Type B pancreatic cell (in vitro differentiated cells): ENCODE measurements around the gene PPARGC1A. TPM values are rescaled to one million over a fixed set of nuclear protein-coding genes. Genes with fewer than 3 reads are reported as not detected.

Experiments used
- DNase-seq: peaks from one replicate; pipeline ENCODE4 v3.0.0; 2021; ENCODE audit warnings: mixed read lengths; ENCODE audit not compliant: unreplicated experiment; ENCODE audit errors: extremely low spot score
- H3K27ac Mint-ChIP-seq: 2 replicates; pipeline ENCODE4 v1.8.0; 2021; ENCODE audit warnings: mild to moderate bottlenecking, mixed read lengths
- H3K27me3 Mint-ChIP-seq: 2 replicates; pipeline ENCODE4 v1.8.0; 2021; ENCODE audit warnings: mixed read lengths
- H3K36me3 Mint-ChIP-seq: 2 replicates; pipeline ENCODE4 v1.8.0; 2021; ENCODE audit warnings: mixed read lengths
- H3K4me1 Mint-ChIP-seq: one replicate; pipeline ENCODE4 v1.8.0; 2021; ENCODE audit warnings: mixed read lengths; ENCODE audit not compliant: unreplicated experiment
- H3K4me3 Mint-ChIP-seq: 2 replicates; pipeline ENCODE4 v1.8.0; 2021; ENCODE audit warnings: mild to moderate bottlenecking, mixed read lengths
- H3K9me3 Mint-ChIP-seq: 2 replicates; pipeline ENCODE4 v1.8.0; 2021; ENCODE audit warnings: mixed read lengths
- CTCF ChIP-seq: fragments of 200-600 bp; sonication (generic); conservative IDR thresholded peaks from 2 replicates; pipeline ENCODE4 v1.5.0; 2021; ENCODE audit warnings: antibody characterized with exemption, mild to moderate bottlenecking
- total RNA-seq: library from RNA; stranded (reverse); gene quantifications from 2 replicates; pipeline ENCODE4 v1.2.1, GENCODE V29; 2021; ENCODE audit warnings: low replicate concordance

Gene PPARGC1A
- total RNA-seq, 1 donor from 2014 or later, result 39.4 TPM

- H3K4me3 Mint-ChIP-seq, result no peak overlapping the region
- peaks cover 10% of the 10 kb centered on the region for H3K4me1 Mint-ChIP-seq
- DNase-seq, result no peak
- no peak overlapping the region for H3K27ac Mint-ChIP-seq
- TF ChIP-seq CTCF, result no peak
- H3K27me3 Mint-ChIP-seq, result no peaks in the 10 kb centered on the region
- H3K36me3 Mint-ChIP-seq, result peaks cover 3% of the 10 kb centered on the region
- no peaks in the 10 kb centered on the region for H3K9me3 Mint-ChIP-seq
These were observed 42.3 kb upstream of the PPARGC1A start for GRCh38 chr4:23932186-23932585.

- no peak for DNase-seq
- H3K27me3 Mint-ChIP-seq, result peaks cover 1% of the 10 kb centered on the region
- no peak for TF ChIP-seq CTCF
- peaks cover 3% of the 10 kb centered on the region for H3K36me3 Mint-ChIP-seq
- H3K27ac Mint-ChIP-seq, result no peak overlapping the region
- H3K4me1 Mint-ChIP-seq, result peaks cover 10% of the 10 kb centered on the region
- no peaks in the 10 kb centered on the region for H3K9me3 Mint-ChIP-seq
- no peak overlapping the region for H3K4me3 Mint-ChIP-seq
These were observed 41.6 kb upstream of the PPARGC1A start for GRCh38 chr4:23931489-23931830.

- no peak for TF ChIP-seq CTCF
- Mint-ChIP-seq H3K4me3 (peak overlapping the region; percentile 28), H3K27ac (peak overlapping the region; percentile 83), H3K9me3 (no peaks in the 10 kb centered on the region), H3K4me1 (peaks cover 10% of the 10 kb centered on the region), H3K27me3 (peaks cover 7% of the 10 kb centered on the region), H3K36me3 (peaks cover 3% of the 10 kb centered on the region)
- DNase-seq, result no peak
These were observed 41.1 kb upstream of the PPARGC1A start for GRCh38 chr4:23930750-23931488.

GRCh38 chr4:23929248-23929647 is 39.4 kb upstream of the PPARGC1A start:
- H3K4me3 Mint-ChIP-seq, result no peak overlapping the region
- DNase-seq, result no peak
- H3K27me3 Mint-ChIP-seq, result peaks cover 7% of the 10 kb centered on the region
- TF ChIP-seq CTCF, result no peak
- peaks cover 10% of the 10 kb centered on the region for H3K4me1 Mint-ChIP-seq
- H3K9me3 Mint-ChIP-seq, result peaks cover 4% of the 10 kb centered on the region
- peaks cover 3% of the 10 kb centered on the region for H3K36me3 Mint-ChIP-seq
- H3K27ac Mint-ChIP-seq, result no peak overlapping the region

GRCh38 chr4:23924556-23924955 is 34.7 kb upstream of the PPARGC1A start:
- Mint-ChIP-seq H3K4me1 (peaks cover 22% of the 10 kb centered on the region), H3K27me3 (peaks cover 7% of the 10 kb centered on the region), H3K4me3 (no peak overlapping the region), H3K36me3 (no peaks in the 10 kb centered on the region), H3K27ac (no peak overlapping the region), H3K9me3 (peaks cover 8% of the 10 kb centered on the region)
- no peak for TF ChIP-seq CTCF
- no peak for DNase-seq
